Activated CD8-positive, alpha-beta T cell treated with anti-CD3 and anti-CD28 coated beads, Interleukin-2, amount 10 ng/mL, durations not matched to agents 7 days and 5 days (primary cell): ENCODE data around the gene MED12L. TPM values are rescaled to one million over a fixed set of nuclear protein-coding genes. Genes with fewer than 3 reads are reported as not detected.

Experiments
- ATAC-seq: fragments of 150-1000 bp; cut with Tn5 transposase; one replicate; pipeline ENCODE4 v1.10.0; 2021; ENCODE audit warnings: moderate library complexity
- CTCF ChIA-PET: fragments of 350-600 bp; sonication (Branson Sonifier 250); formaldehyde crosslinking; loops from one replicate; lab custom pipeline; 2021; ENCODE audit warnings: antibody characterized with exemption; lab: Charles Lee
- POLR2A ChIA-PET: fragments of 350-600 bp; sonication (Branson Sonifier 250); formaldehyde crosslinking; loops from one replicate; lab custom pipeline; 2021; ENCODE audit warnings: antibody characterized with exemption; lab: Charles Lee
- DNase-seq: peaks from one replicate; pipeline ENCODE4 v3.0.0-alpha.2; 2020
- H3K27ac Mint-ChIP-seq: one replicate; pipeline ENCODE4 v1.8.0; 2021; ENCODE audit warnings: mild to moderate bottlenecking, mixed read lengths
- H3K27me3 Mint-ChIP-seq: one replicate; pipeline ENCODE4 v1.8.0; 2021; ENCODE audit warnings: low read depth, mixed read lengths
- H3K36me3 Mint-ChIP-seq: one replicate; pipeline ENCODE4 v1.8.0; 2021; ENCODE audit warnings: low read depth, mixed read lengths
- H3K4me1 Mint-ChIP-seq: one replicate; pipeline ENCODE4 v1.8.0; 2021; ENCODE audit warnings: low read depth, mixed read lengths
- H3K4me3 Mint-ChIP-seq: one replicate; pipeline ENCODE4 v1.8.0; 2021; ENCODE audit warnings: mild to moderate bottlenecking, mixed read lengths
- H3K9me3 Mint-ChIP-seq: one replicate; pipeline ENCODE4 v1.8.0; 2022; ENCODE audit warnings: mixed read lengths; ENCODE audit not compliant: insufficient read depth
- total RNA-seq, 2 experiments: library from RNA; stranded (reverse); gene quantifications; one replicate each; pipeline ENCODE4 v1.2.3, GENCODE V29; 2021

Gene MED12L
- total RNA-seq, 2 experiments from 2014 or later, result 0.76 to 0.79 TPM

- H3K36me3 Mint-ChIP-seq, result no peaks in the 10 kb centered on the region
- no peak overlapping the region for H3K4me3 Mint-ChIP-seq
- POLR2A ChIA-PET, result no interaction called here
- ATAC-seq (no peak), DNase-seq (no peak)
- no peak overlapping the region for H3K27ac Mint-ChIP-seq
- CTCF ChIA-PET, result interaction anchor here (1.2 to 1.7 kb wide), 2 partner anchors 21 to 172 kb away, joined by 3 read pairs; no protein-coding TSS in a partner anchor
- H3K27me3 Mint-ChIP-seq, result peaks cover 5% of the 10 kb centered on the region
- no peaks in the 10 kb centered on the region for H3K9me3 Mint-ChIP-seq
- H3K4me1 Mint-ChIP-seq, result no peaks in the 10 kb centered on the region
Measured at GRCh38 chr3:151400341-151400740, 314.9 kb downstream of the MED12L start.

- POLR2A ChIA-PET, result no interaction called here
- H3K9me3 Mint-ChIP-seq, result no peaks in the 10 kb centered on the region
- H3K4me1 Mint-ChIP-seq, result no peaks in the 10 kb centered on the region
- CTCF ChIA-PET, result no interaction called here
- H3K4me3 Mint-ChIP-seq, result no peak overlapping the region
- ATAC-seq (no peak), DNase-seq (no peak)
- peaks cover 10% of the 10 kb centered on the region for H3K27me3 Mint-ChIP-seq
- H3K27ac Mint-ChIP-seq, result no peak overlapping the region
- no peaks in the 10 kb centered on the region for H3K36me3 Mint-ChIP-seq
Measured at GRCh38 chr3:151402349-151402748, 316.9 kb downstream of the MED12L start.

GRCh38 chr3:151403246-151403645 is 317.8 kb downstream of the MED12L start:
- Mint-ChIP-seq H3K27me3 (peaks cover 7% of the 10 kb centered on the region), H3K4me3 (no peak overlapping the region), H3K36me3 (no peaks in the 10 kb centered on the region), H3K9me3 (no peaks in the 10 kb centered on the region), H3K27ac (no peak overlapping the region), H3K4me1 (no peaks in the 10 kb centered on the region)
- ATAC-seq (no peak), DNase-seq (no peak)
- ChIA-PET CTCF (no interaction called here), POLR2A (no interaction called here)

GRCh38 chr3:151404316-151404715 is 318.9 kb downstream of the MED12L start:
- no peak for DNase-seq
- POLR2A ChIA-PET, result no interaction called here
- peaks cover 7% of the 10 kb centered on the region for H3K27me3 Mint-ChIP-seq
- H3K4me1 Mint-ChIP-seq, result no peaks in the 10 kb centered on the region
- CTCF ChIA-PET, result no interaction called here
- no peaks in the 10 kb centered on the region for H3K9me3 Mint-ChIP-seq
- H3K4me3 Mint-ChIP-seq, result no peak overlapping the region
- ATAC-seq, result no peak
- no peaks in the 10 kb centered on the region for H3K36me3 Mint-ChIP-seq
- no peak overlapping the region for H3K27ac Mint-ChIP-seq

- DNase-seq (no peak), ATAC-seq (no peak)
- Mint-ChIP-seq H3K27me3 (peaks cover 7% of the 10 kb centered on the region), H3K4me1 (no peaks in the 10 kb centered on the region), H3K9me3 (no peaks in the 10 kb centered on the region), H3K4me3 (no peak overlapping the region), H3K36me3 (no peaks in the 10 kb centered on the region), H3K27ac (no peak overlapping the region)
- POLR2A ChIA-PET, result no interaction called here
- CTCF ChIA-PET, result interaction anchor here (0.6 kb wide), 1 partner anchor 68 kb away, joined by 3 read pairs; no protein-coding TSS in a partner anchor
Measured at GRCh38 chr3:151407928-151408327, 322.5 kb downstream of the MED12L start.

- POLR2A ChIA-PET, result no interaction called here
- DNase-seq, result no peak
- ATAC-seq, result no peak
- Mint-ChIP-seq H3K36me3 (no peaks in the 10 kb centered on the region), H3K27ac (no peak overlapping the region), H3K4me1 (no peaks in the 10 kb centered on the region), H3K27me3 (peaks cover 2% of the 10 kb centered on the region), H3K9me3 (no peaks in the 10 kb centered on the region), H3K4me3 (no peak overlapping the region)
- CTCF ChIA-PET, result no interaction called here
Measured at GRCh38 chr3:151410891-151411559, 325.6 kb downstream of the MED12L start.

- no peaks in the 10 kb centered on the region for H3K27me3 Mint-ChIP-seq
- no peaks in the 10 kb centered on the region for H3K9me3 Mint-ChIP-seq
- H3K27ac Mint-ChIP-seq, result no peak overlapping the region
- H3K4me3 Mint-ChIP-seq, result no peak overlapping the region
- CTCF ChIA-PET, result interaction anchor here (0.6 kb wide), 1 partner anchor 38 kb away, joined by 3 read pairs; no protein-coding TSS in a partner anchor
- DNase-seq, result no peak
- no peak for ATAC-seq
- no peaks in the 10 kb centered on the region for H3K36me3 Mint-ChIP-seq
- POLR2A ChIA-PET, result interaction anchor here (0.6 kb wide), 1 partner anchor 706 kb away, joined by 3 read pairs; no protein-coding TSS in a partner anchor
- no peaks in the 10 kb centered on the region for H3K4me1 Mint-ChIP-seq
Measured at GRCh38 chr3:151412989-151413388, 327.5 kb downstream of the MED12L start.

- Mint-ChIP-seq H3K36me3 (no peaks in the 10 kb centered on the region), H3K27ac (no peak overlapping the region), H3K4me3 (no peak overlapping the region), H3K9me3 (no peaks in the 10 kb centered on the region), H3K4me1 (no peaks in the 10 kb centered on the region), H3K27me3 (no peaks in the 10 kb centered on the region)
- DNase-seq, result no peak
- ChIA-PET POLR2A (no interaction called here), CTCF (no interaction called here)
- no peak for ATAC-seq
Measured at GRCh38 chr3:151415289-151415688, 329.8 kb downstream of the MED12L start.

GRCh38 chr3:151419806-151420205 is 334.3 kb downstream of the MED12L start:
- POLR2A ChIA-PET, result no interaction called here

GRCh38 chr3:151421938-151422337 is 336.5 kb downstream of the MED12L start:
- ATAC-seq, result no peak
- no peaks in the 10 kb centered on the region for H3K27me3 Mint-ChIP-seq
- POLR2A ChIA-PET, result no interaction called here
- H3K4me3 Mint-ChIP-seq, result no peak overlapping the region
- H3K27ac Mint-ChIP-seq, result no peak overlapping the region
- peaks cover 4% of the 10 kb centered on the region for H3K4me1 Mint-ChIP-seq
- no peak for DNase-seq
- CTCF ChIA-PET, result interaction anchor here (1.0 kb wide), 1 partner anchor 63 kb away, joined by 3 read pairs; no protein-coding TSS in a partner anchor
- no peaks in the 10 kb centered on the region for H3K36me3 Mint-ChIP-seq
- H3K9me3 Mint-ChIP-seq, result no peaks in the 10 kb centered on the region

More at GRCh38 chr3:151419806-151420205, 334.3 kb downstream of the MED12L start:
- Mint-ChIP-seq H3K4me3 (no peak overlapping the region), H3K4me1 (no peaks in the 10 kb centered on the region), H3K27me3 (no peaks in the 10 kb centered on the region), H3K27ac (no peak overlapping the region), H3K9me3 (no peaks in the 10 kb centered on the region), H3K36me3 (no peaks in the 10 kb centered on the region)
- no peak for DNase-seq
- CTCF ChIA-PET, result no interaction called here
- no peak for ATAC-seq

GRCh38 chr3:151423091-151423490 is 337.6 kb downstream of the MED12L start:
- Mint-ChIP-seq H3K36me3 (no peaks in the 10 kb centered on the region), H3K27ac (no peak overlapping the region), H3K4me1 (peaks cover 4% of the 10 kb centered on the region), H3K27me3 (no peaks in the 10 kb centered on the region), H3K4me3 (no peak overlapping the region), H3K9me3 (no peaks in the 10 kb centered on the region)
- DNase-seq, result no peak
- no peak for ATAC-seq
- POLR2A ChIA-PET, result no interaction called here
- CTCF ChIA-PET, result no interaction called here

- no peak for DNase-seq
- Mint-ChIP-seq H3K4me1 (peaks cover 4% of the 10 kb centered on the region), H3K27me3 (peaks cover 6% of the 10 kb centered on the region), H3K4me3 (no peak overlapping the region), H3K9me3 (no peaks in the 10 kb centered on the region), H3K27ac (no peak overlapping the region), H3K36me3 (no peaks in the 10 kb centered on the region)
- CTCF ChIA-PET, result interaction anchor here (0.9 kb wide), 1 partner anchor 9 kb away, joined by 3 read pairs; no protein-coding TSS in a partner anchor
- POLR2A ChIA-PET, result no interaction called here
- ATAC-seq, result no peak
Measured at GRCh38 chr3:151425627-151426340, 340.3 kb downstream of the MED12L start.
